Measurements from ENCODE around the gene NKAIN2. TPM values are rescaled to one million over a fixed set of nuclear protein-coding genes. Genes with fewer than 3 reads are reported as not detected.

The NKAIN2 gene
- total and polyA plus RNA-seq, 2 donors (not counting 3 experiments of a cell fraction or from before 2014, with no cell fraction given) = 0.03 TPM; not detected in 1

DNA sequence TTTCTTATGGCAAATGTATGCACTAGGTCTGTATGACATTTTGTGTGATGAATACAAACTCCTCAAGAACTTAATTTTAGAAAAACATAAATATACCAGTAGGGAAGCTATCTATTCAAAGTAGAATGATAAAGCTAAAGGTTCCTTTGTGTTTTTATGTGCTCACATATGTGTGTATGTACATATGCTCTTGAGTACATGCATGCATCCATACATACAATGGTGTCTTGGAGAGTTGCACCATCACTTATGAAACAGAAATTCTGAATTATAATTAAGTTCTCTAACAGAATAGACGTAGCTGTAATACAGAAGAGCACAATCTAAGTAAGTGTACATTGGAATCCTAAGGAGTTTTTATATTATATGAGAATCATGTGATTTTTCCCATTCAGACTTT is 2.3 kb downstream of the NKAIN2 start:
- Histone ChIP-seq H3K36me3 (ENCODE audit: control insufficient read depth in 2 of 2, extremely low read depth in 1 of 2, insufficient read depth in 2 of 2, low read length in 2 of 2) (no peaks in the 10 kb centered on the region), H3K4me1 (ENCODE audit: control insufficient read depth, extremely low read depth, insufficient read depth, low read length) (peaks cover 9% of the 10 kb centered on the region), H3K9me1 (replicated peaks; ENCODE audit: control insufficient read depth, extremely low read depth, insufficient read depth, low read length) (no peaks in the 10 kb centered on the region), H3K4me2 (ENCODE audit: insufficient read depth, low read length) (no peak overlapping the region), H3K9ac (replicated peaks; ENCODE audit: extremely low read depth, insufficient read depth, low read length) (no peak overlapping the region), H3K27me3 (ENCODE audit: control insufficient read depth in 2 of 2, insufficient read depth in 2 of 2, low read length in 2 of 2) (peaks cover 15 to 25% of the 10 kb centered on the region in 2 experiments), H3K9me3 (replicated peaks; ENCODE audit: control insufficient read depth, insufficient read depth, low read length) (no peaks in the 10 kb centered on the region), H3K79me2 (ENCODE audit: control insufficient read depth, insufficient read depth, low read length) (no peaks in the 10 kb centered on the region), H4K20me1 (replicated peaks; ENCODE audit: control insufficient read depth, extremely low read depth, insufficient read depth, low read length) (no peaks in the 10 kb centered on the region), H3K4me3 (replicated peaks in 1 of 3; ENCODE audit: insufficient read depth in 1 of 3, low read depth in 1 of 3, low read length in 3 of 3) (no peak overlapping the region), H3K27ac (ENCODE audit: insufficient read depth, low read depth, low read length) (no peak overlapping the region), H2AFZ (ENCODE audit: low read depth, low read length) (no peak overlapping the region)
- dilution Hi-C loops (cut with MboI; ENCODE audit: extremely low pct_ligation_motif_present, low sequenced_read_pairs) (no loop called here), intact Hi-C loops (cut with micrococcal nuclease) (loop anchor here (10.0 kb wide), 2 partner anchors 419 to 679 kb away; no protein-coding TSS in a partner anchor)
- FAIRE-seq (no peak), DNase-seq (ENCODE audit: low read depth, low spot score) (no peak)
- POLR2A ChIA-PET = no interaction called here
- no TSS peak for BruUV-seq (replicated peaks)
- CTCF ChIA-PET = interaction anchor here (1.4 to 1.6 kb wide), 4 partner anchors 9 to 160 kb away, joined by 3 to 4 read pairs (median 4); no protein-coding TSS in a partner anchor
- TF ChIP-seq MYC (IDR thresholded peaks at IDR 0.05; ENCODE audit: low read depth, low read length) = no peak
- no peak for TF ChIP-seq POLR2A (IDR thresholded peaks at IDR 0.05; ENCODE audit: low read depth, low read length)
- TF ChIP-seq, protein P1, sequence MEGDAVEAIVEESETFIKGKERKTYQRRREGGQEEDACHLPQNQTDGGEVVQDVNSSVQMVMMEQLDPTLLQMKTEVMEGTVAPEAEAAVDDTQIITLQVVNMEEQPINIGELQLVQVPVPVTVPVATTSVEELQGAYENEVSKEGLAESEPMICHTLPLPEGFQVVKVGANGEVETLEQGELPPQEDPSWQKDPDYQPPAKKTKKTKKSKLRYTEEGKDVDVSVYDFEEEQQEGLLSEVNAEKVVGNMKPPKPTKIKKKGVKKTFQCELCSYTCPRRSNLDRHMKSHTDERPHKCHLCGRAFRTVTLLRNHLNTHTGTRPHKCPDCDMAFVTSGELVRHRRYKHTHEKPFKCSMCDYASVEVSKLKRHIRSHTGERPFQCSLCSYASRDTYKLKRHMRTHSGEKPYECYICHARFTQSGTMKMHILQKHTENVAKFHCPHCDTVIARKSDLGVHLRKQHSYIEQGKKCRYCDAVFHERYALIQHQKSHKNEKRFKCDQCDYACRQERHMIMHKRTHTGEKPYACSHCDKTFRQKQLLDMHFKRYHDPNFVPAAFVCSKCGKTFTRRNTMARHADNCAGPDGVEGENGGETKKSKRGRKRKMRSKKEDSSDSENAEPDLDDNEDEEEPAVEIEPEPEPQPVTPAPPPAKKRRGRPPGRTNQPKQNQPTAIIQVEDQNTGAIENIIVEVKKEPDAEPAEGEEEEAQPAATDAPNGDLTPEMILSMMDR (IDR thresholded peaks at IDR 0.05; ENCODE audit: extremely low read depth in 1 of 2, insufficient read depth in 1 of 2, low read depth in 1 of 2, low read length in 2 of 2) = no peak
- TF ChIP-seq FOS (IDR thresholded peaks at IDR 0.05; ENCODE audit: borderline replicate concordance, insufficient read depth, low read length) = no peak
- TF ChIP-seq, protein P2, sequence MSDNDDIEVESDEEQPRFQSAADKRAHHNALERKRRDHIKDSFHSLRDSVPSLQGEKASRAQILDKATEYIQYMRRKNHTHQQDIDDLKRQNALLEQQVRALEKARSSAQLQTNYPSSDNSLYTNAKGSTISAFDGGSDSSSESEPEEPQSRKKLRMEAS (IDR thresholded peaks at IDR 0.05; ENCODE audit: insufficient read depth, insufficient read length) = no peak
- TF ChIP-seq GATA2 (IDR thresholded peaks at IDR 0.05; ENCODE audit: insufficient read depth, insufficient read length, low read depth, low read length) = no peak
